Brain microvascular endothelial cell (primary cell): ENCODE results near the gene MAST2.

Source experiments
- DNase-seq: peaks from one replicate; pipeline ENCODE4 v3.0.0-alpha.2; 2020
- H3K27ac ChIP-seq: fragments of 250-450 bp; sonication (Bioruptor Pico); 2 replicates; pipeline ENCODE4 v1.5.1; 2020; ENCODE audit warnings: mild to moderate bottlenecking, moderate library complexity
- H3K27me3 ChIP-seq: fragments of 250-450 bp; sonication (Bioruptor Pico); replicated peaks from 2 replicates; pipeline ENCODE4 v1.5.1; 2020; ENCODE audit warnings: mild to moderate bottlenecking
- H3K36me3 ChIP-seq: fragments of 250-450 bp; sonication (Bioruptor Pico); replicated peaks from 2 replicates; pipeline ENCODE4 v1.5.1; 2020; ENCODE audit warnings: mild to moderate bottlenecking
- H3K4me3 ChIP-seq: 2 replicates; pipeline ENCODE4 v1.5.1; 2011; ENCODE audit warnings: low read depth, mild to moderate bottlenecking, control low read depth, low read length, moderate library complexity
- in situ Hi-C: cut with HindIII; loops from 2 replicates; pipeline ENCODE4 v1.10.0; 2017; ENCODE audit warnings: low sequenced_read_pairs, low pct_ligation_motif_present
- TF ChIP-seq, protein P1 (sequence below): IDR thresholded peaks from 2 replicates; pipeline ENCODE4 v1.5.1; 2011; ENCODE audit warnings: low read depth, mild to moderate bottlenecking, moderate library complexity, low read length, control low read depth, inconsistent platforms; ENCODE audit errors: missing control alignments

MAST2 gene

DNA sequence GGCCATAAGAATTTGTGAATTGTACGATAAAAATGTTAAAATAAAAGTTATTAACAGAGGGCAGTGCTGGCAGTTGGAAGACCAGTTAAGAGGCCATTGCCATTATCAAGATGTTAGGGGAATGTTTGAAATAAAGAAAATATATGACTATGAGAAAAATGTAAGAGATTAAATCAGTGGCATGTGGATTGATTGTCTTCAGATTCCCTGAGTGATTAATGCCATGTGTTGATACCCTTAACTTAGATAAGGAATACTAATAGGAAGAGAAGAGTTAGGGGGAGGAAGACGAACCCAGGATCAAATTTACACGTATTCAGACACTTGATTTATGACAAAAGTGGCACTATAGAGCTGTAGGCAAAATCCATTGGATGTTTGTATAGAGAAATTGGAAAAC is 173.2 kb downstream of the MAST2 start:
- TF ChIP-seq, protein P1, sequence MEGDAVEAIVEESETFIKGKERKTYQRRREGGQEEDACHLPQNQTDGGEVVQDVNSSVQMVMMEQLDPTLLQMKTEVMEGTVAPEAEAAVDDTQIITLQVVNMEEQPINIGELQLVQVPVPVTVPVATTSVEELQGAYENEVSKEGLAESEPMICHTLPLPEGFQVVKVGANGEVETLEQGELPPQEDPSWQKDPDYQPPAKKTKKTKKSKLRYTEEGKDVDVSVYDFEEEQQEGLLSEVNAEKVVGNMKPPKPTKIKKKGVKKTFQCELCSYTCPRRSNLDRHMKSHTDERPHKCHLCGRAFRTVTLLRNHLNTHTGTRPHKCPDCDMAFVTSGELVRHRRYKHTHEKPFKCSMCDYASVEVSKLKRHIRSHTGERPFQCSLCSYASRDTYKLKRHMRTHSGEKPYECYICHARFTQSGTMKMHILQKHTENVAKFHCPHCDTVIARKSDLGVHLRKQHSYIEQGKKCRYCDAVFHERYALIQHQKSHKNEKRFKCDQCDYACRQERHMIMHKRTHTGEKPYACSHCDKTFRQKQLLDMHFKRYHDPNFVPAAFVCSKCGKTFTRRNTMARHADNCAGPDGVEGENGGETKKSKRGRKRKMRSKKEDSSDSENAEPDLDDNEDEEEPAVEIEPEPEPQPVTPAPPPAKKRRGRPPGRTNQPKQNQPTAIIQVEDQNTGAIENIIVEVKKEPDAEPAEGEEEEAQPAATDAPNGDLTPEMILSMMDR: no peak
- in situ Hi-C loops: no loop called here
- Histone ChIP-seq H3K4me3 (no peak overlapping the region), H3K27me3 (no peaks in the 10 kb centered on the region), H3K27ac (no peak overlapping the region), H3K36me3 (no peaks in the 10 kb centered on the region)
- no peak for DNase-seq

DNA sequence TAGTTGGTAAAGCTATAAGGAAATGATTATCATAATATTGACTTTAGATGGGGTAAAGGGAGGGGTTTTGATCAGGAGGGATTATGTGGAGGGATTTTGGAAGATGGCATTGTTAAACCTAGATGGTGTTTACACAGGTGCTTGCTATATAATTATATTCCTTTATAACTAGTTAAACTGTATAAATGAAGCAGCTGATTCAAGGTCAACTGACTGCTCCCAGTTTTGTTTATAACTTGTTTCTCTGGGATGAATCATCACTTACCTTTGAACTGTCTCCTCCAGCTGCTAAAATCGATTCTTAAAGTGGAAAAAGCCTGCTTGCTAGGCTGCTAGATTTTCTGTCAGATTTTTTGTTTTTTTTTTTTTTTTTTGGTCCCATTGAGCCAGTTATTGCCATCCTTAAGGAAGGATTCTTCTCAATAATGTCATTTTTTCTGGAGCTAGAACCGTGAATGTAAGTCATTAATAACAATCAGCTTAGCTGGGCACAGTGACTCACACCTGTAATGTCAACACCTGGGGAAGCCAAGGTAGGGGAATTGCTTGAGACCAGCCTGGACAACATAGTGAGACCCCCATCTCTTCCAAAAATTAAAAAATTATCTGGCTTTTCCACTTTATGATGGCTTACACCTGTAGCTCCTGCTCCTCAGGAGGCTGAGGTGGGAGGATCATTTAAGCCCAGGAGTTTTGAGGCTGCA is 175.8 kb downstream of the MAST2 start:
- no peaks in the 10 kb centered on the region for H3K36me3 ChIP-seq
- in situ Hi-C loops: no loop called here
- H3K4me3 ChIP-seq: no peak overlapping the region
- no peaks in the 10 kb centered on the region for H3K27me3 ChIP-seq
- TF ChIP-seq, protein P1: no peak
- H3K27ac ChIP-seq: no peak overlapping the region
- DNase-seq: no peak

DNA sequence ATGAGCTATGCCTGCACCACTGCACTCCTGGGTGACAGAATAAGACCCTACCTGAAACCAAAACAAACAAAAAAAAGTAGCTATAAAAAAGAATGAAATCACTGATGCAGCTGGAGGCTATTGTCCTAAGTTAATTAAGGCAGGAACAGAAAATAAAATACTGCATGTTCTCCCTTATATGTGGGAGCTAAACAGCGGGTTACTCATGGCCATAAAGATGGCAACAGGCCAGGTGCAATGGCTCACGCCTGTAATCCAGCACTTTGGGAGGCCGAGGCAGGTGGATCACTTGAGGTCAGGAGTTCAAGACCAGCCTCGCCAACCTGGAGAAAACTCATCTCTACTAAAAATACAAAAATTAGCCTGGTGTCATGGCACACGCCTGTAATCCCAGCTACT is 176.4 kb downstream of the MAST2 start:
- no peak for DNase-seq
- in situ Hi-C loops: no loop called here
- H3K27ac ChIP-seq: no peak overlapping the region
- TF ChIP-seq, protein P1: no peak
- no peaks in the 10 kb centered on the region for H3K36me3 ChIP-seq
- no peaks in the 10 kb centered on the region for H3K27me3 ChIP-seq
- no peak overlapping the region for H3K4me3 ChIP-seq

DNA sequence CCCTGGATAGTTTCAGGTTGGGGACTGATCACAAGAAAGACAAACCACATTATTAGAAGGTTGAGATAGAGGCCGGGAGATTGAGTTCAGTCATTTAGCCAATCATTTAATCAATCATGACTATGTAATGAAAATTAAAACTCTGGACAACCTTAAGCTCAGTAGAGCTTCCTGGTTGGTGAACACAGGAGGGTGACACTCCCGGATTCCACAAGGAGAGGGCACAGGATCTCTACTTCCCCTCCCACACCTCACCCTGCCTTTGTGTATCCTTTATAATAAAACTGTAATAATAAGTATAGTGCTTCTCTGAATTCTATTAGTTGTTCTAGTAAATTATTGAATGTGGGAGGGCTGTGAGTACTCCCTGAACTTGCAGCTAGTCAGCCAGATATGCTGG is 178.9 kb downstream of the MAST2 start:
- TF ChIP-seq, protein P1: no peak
- DNase-seq: no peak
- in situ Hi-C loops: no loop called here

DNA sequence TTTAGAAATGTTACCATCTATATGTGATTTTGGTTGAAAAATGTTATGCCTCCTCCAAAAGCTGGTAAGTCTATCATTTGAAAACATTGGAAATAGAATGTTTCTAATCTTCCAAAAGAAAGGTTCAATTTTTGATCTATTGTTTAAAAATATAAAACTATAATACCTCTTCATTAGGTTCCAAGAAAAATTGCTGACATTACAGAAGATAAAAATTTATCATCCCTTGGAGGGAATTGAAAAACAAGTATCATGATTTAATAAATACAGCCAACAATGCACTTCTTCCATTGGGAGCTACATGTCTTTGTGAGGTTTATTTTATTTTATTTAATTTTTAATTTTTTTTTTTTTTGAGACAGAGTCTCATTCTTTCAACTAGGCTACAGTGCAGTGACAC is 180.6 kb downstream of the MAST2 start:
- H3K27ac ChIP-seq: no peak overlapping the region
- H3K27me3 ChIP-seq: no peaks in the 10 kb centered on the region
- no peak for DNase-seq
- TF ChIP-seq, protein P1: no peak
- no peak overlapping the region for H3K4me3 ChIP-seq
- no peaks in the 10 kb centered on the region for H3K36me3 ChIP-seq
- in situ Hi-C loops: no loop called here

More for the DNA sequence above, 178.9 kb downstream of the MAST2 start:
- H3K27ac ChIP-seq: no peak overlapping the region
- H3K36me3 ChIP-seq: no peaks in the 10 kb centered on the region
- H3K27me3 ChIP-seq: no peaks in the 10 kb centered on the region
- H3K4me3 ChIP-seq: no peak overlapping the region

DNA sequence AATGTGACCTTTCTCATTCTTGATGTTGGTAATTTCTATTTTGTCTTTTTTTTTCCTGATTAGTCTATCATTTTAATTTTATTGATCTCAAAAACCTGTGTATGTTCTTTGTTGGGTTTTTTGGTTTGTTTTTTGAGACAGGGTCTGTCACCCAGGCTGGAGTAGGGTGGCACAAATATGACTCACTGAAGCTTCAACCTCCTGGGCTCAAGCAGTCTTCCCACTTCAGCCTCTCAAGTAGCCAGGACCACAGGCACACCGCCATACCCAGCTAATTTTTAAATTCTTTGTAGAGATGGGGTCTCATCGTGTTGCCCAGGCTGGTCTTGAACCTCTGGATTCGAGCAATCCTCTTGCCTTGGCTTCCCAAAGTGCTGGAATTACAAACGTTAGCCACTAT is 183.8 kb downstream of the MAST2 start:
- Histone ChIP-seq H3K4me3 (no peak overlapping the region), H3K27ac (no peak overlapping the region), H3K27me3 (no peaks in the 10 kb centered on the region), H3K36me3 (no peaks in the 10 kb centered on the region)
- no peak for DNase-seq
- TF ChIP-seq, protein P1: no peak
- in situ Hi-C loops: no loop called here
